Measurements from ENCODE around the gene ZDHHC11. TPM values are rescaled to one million over a fixed set of nuclear protein-coding genes. Genes with fewer than 3 reads are reported as not detected.
"Not testable (repeated sequence)": the region's sequence is repeated elsewhere in the genome, so short reads cannot be mapped to it uniquely, and the experiment has no call there.

Gene ZDHHC11
- total and polyA plus RNA-seq, 3 donors from 2014 or later = 22.9 to 39.7 (median 37.2) TPM

- H3K27me3 ChIP-seq; H3K36me3 ChIP-seq (ENCODE audit: low read depth, missing control alignments); intact Hi-C loops (cut with DNase I; ENCODE audit: low total_unique reads); H3K4me3 ChIP-seq; DNase-seq; H3K27ac ChIP-seq; H3K4me1 ChIP-seq; H3K9me3 ChIP-seq: not testable (repeated sequence)
- WGBS, 2 donors = 64 to 80% methylated on average over 5 to 6 of the region's 10 CpGs
These were observed 42.9 kb downstream of the ZDHHC11 start for GRCh38 chr5:807719-808514.

GRCh38 chr5:801472-801871 lies 49.3 kb downstream of the ZDHHC11 start:
- Histone ChIP-seq H3K4me1 (no peaks in the 10 kb centered on the region), H3K36me3 (ENCODE audit: low read depth, missing control alignments) (no peaks in the 10 kb centered on the region), H3K9me3 (no peaks in the 10 kb centered on the region), H3K27me3 (no peaks in the 10 kb centered on the region), H3K27ac (peak overlapping the region in 1 of 2 donors; percentile 44), H3K4me3 (no peak overlapping the region)
- intact Hi-C loops (cut with DNase I; ENCODE audit: low total_unique reads) = no loop called here
- WGBS, 2 donors = 75% methylated on average over 6 of the region's 6 CpGs
- DNase-seq = no peak
- TF ChIP-seq CTCF (IDR thresholded peaks at IDR 0.05) (no peak), POLR2A (IDR thresholded peaks at IDR 0.05) (no peak)

GRCh38 chr5:801055-801454 lies 49.7 kb downstream of the ZDHHC11 start:
- H3K4me3 ChIP-seq; H3K36me3 ChIP-seq (ENCODE audit: low read depth, missing control alignments); H3K9me3 ChIP-seq; DNase-seq; H3K27me3 ChIP-seq; intact Hi-C loops (cut with DNase I; ENCODE audit: low total_unique reads); H3K4me1 ChIP-seq: not testable (repeated sequence)
- 62 to 63% methylated on average over 3 to 4 of the region's 4 CpGs for WGBS, 2 donors
- peak overlapping the region in 1 of 2 donors; percentile 44 for H3K27ac ChIP-seq

- H3K4me3 ChIP-seq; H3K4me1 ChIP-seq; H3K27me3 ChIP-seq; DNase-seq; H3K9me3 ChIP-seq; intact Hi-C loops (cut with DNase I; ENCODE audit: low total_unique reads); H3K36me3 ChIP-seq (ENCODE audit: low read depth, missing control alignments); H3K27ac ChIP-seq: not testable (repeated sequence)
- WGBS, 2 donors = 60 to 67% methylated on average over 5 to 6 of the region's 6 CpGs
These were observed 52.2 kb downstream of the ZDHHC11 start for GRCh38 chr5:798505-799138.

- H3K9me3 ChIP-seq; DNase-seq; H3K27me3 ChIP-seq; H3K4me3 ChIP-seq; H3K36me3 ChIP-seq (ENCODE audit: low read depth, missing control alignments); H3K27ac ChIP-seq; intact Hi-C loops (cut with DNase I; ENCODE audit: low total_unique reads); H3K4me1 ChIP-seq: not testable (repeated sequence)
- 78 to 81% methylated on average over 3 of the region's 4 CpGs for WGBS, 2 donors
These were observed 52.8 kb downstream of the ZDHHC11 start for GRCh38 chr5:797986-798385.

- H3K27ac ChIP-seq; intact Hi-C loops (cut with DNase I; ENCODE audit: low total_unique reads); H3K36me3 ChIP-seq (ENCODE audit: low read depth, missing control alignments); H3K4me1 ChIP-seq; H3K4me3 ChIP-seq; DNase-seq; H3K27me3 ChIP-seq; H3K9me3 ChIP-seq: not testable (repeated sequence)
- WGBS, 2 donors = 70 to 71% methylated on average over 1 of the region's 1 CpG
These were observed 54.9 kb downstream of the ZDHHC11 start for GRCh38 chr5:795873-796272.

- H3K9me3 ChIP-seq; H3K4me1 ChIP-seq; intact Hi-C loops (cut with DNase I; ENCODE audit: low total_unique reads); H3K27me3 ChIP-seq; H3K4me3 ChIP-seq; H3K27ac ChIP-seq; H3K36me3 ChIP-seq (ENCODE audit: low read depth, missing control alignments); DNase-seq: not testable (repeated sequence)
- WGBS, 2 donors = 89 to 100% methylated on average over 1 of the region's 1 CpG
These were observed 55.8 kb downstream of the ZDHHC11 start for GRCh38 chr5:794948-795347.

- intact Hi-C loops (cut with DNase I; ENCODE audit: low total_unique reads); H3K9me3 ChIP-seq; DNase-seq; H3K4me3 ChIP-seq; H3K4me1 ChIP-seq; H3K36me3 ChIP-seq (ENCODE audit: low read depth, missing control alignments); H3K27ac ChIP-seq; H3K27me3 ChIP-seq: not testable (repeated sequence)
- WGBS, 2 donors = 78 to 89% methylated on average over 7 to 10 of the region's 10 CpGs
These were observed 62.1 kb downstream of the ZDHHC11 start for GRCh38 chr5:788703-789102.

GRCh38 chr5:787857-788233 lies 62.9 kb downstream of the ZDHHC11 start:
- DNase-seq; H3K4me1 ChIP-seq; H3K4me3 ChIP-seq; H3K27ac ChIP-seq; H3K36me3 ChIP-seq (ENCODE audit: low read depth, missing control alignments); intact Hi-C loops (cut with DNase I; ENCODE audit: low total_unique reads); H3K27me3 ChIP-seq; H3K9me3 ChIP-seq: not testable (repeated sequence)
- 77 to 79% methylated on average over 6 of the region's 6 CpGs for WGBS, 2 donors

GRCh38 chr5:787224-787856 lies 63.4 kb downstream of the ZDHHC11 start:
- H3K4me3 ChIP-seq; H3K36me3 ChIP-seq (ENCODE audit: low read depth, missing control alignments); DNase-seq; H3K27me3 ChIP-seq; H3K9me3 ChIP-seq; H3K27ac ChIP-seq; H3K4me1 ChIP-seq; intact Hi-C loops (cut with DNase I; ENCODE audit: low total_unique reads): not testable (repeated sequence)
- WGBS, 2 donors = 87 to 95% methylated on average over 3 to 8 of the region's 18 CpGs

GRCh38 chr5:785181-785705 lies 65.5 kb downstream of the ZDHHC11 start:
- intact Hi-C loops (cut with DNase I; ENCODE audit: low total_unique reads); H3K4me1 ChIP-seq; H3K27me3 ChIP-seq; H3K27ac ChIP-seq; DNase-seq; H3K9me3 ChIP-seq; H3K36me3 ChIP-seq (ENCODE audit: low read depth, missing control alignments): not testable (repeated sequence)
- peak overlapping the region; percentile 66 to 70 for H3K4me3 ChIP-seq
- 1 to 6% methylated on average over 11 to 13 of the region's 43 CpGs for WGBS, 2 donors
